NCI-H1436 treated with DMSO at 0.1 percent for 48 hours (cell line): Measurements from ENCODE around the gene CAB39.

Source experiments
- DNase-seq: peaks from one replicate; lab custom pipeline; 2025; lab: John Stamatoyannopoulos, UW

Gene CAB39

GRCh38 chr2:230821261-230821990, 108.8 kb downstream of the CAB39 start:
- DNase-seq, result no peak

- no peak for DNase-seq
Measured at GRCh38 chr2:230821991-230822520, 109.4 kb downstream of the CAB39 start.

DNA sequence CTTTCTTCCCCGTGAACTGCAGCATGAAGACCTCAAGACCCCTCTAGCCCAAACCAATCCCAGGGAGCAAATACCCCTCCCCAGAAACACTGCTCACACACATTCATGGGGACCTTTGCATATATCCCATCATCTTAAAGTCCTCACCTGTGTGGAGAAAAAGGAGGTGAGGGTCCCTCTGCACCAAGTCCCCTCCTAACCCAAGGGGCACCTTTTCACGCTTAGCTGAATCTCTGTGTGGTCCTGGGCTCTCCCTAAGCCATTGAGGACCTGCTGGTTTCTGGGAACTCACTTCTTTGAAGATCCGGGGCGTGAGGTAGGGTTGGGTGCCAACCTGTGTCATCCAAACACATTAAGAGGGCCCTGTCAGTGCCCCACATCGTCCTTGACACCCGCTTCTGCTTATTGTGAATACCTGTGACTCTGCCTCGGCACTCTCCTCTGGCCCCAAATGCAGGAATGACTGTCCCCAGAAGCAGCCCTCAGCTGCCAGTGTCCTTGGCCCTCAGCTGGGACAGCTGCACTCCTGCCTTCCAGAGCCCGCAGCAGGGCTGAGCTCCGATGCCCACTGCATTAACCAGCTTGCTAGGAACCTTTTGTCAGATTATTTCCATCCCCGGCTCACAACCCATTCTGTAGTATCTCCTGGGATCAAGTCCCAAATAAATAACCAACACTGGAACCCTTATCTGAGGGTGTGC, 110.8 kb downstream of the CAB39 start:
- no peak for DNase-seq

DNA sequence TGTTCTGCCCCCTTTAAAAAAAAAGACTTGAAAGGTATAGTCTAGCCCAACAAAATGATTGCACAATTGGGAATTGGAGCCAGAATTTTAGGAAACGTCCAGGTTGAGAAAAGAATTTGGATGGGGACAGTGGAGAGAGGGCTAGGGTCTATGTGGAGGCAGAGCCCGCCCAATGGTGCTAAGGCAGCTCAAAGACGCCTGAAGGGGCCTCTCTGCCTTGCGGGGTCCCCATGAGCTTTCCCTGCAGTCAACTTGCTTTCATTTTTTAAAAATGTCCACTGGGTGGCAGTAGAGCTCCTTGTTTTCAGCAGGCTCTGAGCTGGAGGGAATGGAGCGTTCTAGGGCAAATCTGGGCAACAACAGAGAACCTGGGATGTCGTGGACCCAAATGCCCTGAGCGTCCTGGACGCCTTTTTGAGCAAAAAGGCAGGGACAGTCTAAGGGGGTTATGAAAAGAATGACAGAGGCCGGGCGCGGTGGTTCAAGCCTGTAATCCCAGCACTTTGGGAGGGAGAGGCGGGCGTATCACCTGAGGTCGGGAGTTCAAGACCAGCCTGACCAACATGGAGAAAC, 111.8 kb downstream of the CAB39 start:
- peak; percentile 28 for DNase-seq

DNA sequence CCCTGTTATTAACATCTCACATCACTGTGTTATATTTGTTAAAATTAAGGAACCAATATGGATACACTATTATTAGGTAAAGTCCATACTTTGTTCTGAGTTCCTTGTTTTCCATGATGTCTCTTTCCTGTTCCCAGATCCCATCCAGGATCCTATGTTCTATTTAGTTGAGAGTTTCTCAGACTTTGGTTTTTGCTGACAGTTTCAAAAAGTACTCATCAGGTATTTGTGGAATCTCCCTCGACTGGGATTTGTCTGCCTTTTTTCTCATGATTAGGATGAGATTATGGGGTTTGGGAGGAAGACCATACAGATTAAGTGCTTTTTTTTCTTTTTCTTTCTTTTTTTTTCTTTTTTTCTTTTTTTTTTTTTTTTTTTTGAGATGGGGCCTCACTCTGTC, 112.7 kb downstream of the CAB39 start:
- no peak for DNase-seq

DNA sequence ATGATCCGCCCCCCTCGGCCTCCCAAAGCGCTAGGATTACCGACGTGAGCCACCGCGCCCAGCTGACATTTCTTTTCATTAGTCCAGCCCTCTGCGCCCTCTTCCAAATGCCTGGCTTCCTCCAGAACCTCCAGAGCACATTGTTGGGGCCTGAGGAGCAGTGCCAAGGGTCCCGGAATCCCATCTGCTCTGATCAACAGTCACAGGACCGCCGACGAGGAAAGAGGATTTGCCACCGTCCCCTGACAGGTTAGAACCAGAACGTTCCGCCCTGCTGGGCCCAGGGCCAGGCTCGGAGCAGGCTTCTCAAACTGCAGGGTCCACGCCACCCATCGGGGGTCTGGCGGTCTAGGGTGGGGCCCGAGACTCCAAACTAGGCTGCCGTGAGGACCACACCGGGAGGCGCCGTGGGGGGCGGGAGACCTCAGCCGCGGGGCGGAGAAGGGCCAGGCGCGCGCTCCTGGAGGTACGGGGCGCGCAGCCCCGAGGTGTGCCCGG, 115.2 kb downstream of the CAB39 start:
- no peak for DNase-seq

DNA sequence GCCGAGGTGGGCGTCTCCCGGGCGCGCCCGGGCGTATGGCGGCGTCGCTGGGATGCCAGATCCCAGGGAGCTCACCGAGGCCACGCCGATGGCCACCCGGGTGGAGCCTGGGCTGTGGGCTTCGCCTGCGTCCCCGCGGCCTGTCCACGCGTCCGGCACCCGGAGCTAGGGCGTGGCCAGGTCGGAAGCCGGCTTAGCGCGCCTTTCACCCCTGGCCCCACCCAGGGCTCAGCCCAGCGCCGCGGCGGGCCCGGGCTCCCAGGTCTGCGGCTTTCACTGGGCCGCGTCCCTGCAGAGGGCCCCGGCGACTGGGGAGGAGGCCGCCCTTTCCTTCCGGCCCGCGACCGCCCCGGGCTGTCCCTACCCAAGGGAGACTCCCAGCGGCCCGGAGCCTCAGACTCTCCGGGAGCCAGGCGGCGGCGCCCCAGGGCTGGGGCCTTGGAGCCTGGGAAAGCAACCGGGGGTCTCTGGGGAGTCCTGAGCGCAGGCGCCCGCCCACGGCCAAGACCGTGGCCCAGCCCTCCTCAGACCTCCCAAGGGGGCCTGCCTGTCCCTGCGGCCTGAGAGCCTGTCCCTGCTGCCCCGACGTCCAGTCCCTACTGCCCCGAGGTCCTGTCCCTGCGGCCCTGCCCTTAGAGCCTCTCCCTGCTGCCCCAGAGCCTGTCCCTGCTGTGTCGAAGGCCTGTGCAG, 115.8 kb downstream of the CAB39 start:
- no peak for DNase-seq

GRCh38 chr2:230829293-230829692, 116.7 kb downstream of the CAB39 start:
- no peak for DNase-seq

GRCh38 chr2:230829959-230830358, 117.3 kb downstream of the CAB39 start:
- DNase-seq, result no peak

DNA sequence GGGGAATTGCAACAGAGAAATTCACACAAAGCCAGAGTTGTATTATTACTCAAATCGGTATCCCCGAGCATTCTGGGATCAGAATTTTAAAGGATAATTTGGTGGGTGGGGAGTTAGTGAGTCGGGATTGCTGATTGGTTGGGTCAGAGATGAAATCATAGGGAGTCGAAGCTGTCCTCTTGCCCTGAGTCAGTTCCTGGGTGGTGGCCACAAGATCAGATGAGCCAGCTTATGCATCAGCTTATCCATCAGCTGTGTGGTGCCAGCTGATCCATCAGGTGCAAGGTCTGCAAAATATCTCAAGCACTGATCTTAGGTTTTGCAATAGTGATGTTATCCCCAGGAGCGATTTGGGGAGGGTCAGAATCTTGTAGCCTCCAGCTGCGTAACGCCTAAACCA, 117.8 kb downstream of the CAB39 start:
- no peak for DNase-seq

DNA sequence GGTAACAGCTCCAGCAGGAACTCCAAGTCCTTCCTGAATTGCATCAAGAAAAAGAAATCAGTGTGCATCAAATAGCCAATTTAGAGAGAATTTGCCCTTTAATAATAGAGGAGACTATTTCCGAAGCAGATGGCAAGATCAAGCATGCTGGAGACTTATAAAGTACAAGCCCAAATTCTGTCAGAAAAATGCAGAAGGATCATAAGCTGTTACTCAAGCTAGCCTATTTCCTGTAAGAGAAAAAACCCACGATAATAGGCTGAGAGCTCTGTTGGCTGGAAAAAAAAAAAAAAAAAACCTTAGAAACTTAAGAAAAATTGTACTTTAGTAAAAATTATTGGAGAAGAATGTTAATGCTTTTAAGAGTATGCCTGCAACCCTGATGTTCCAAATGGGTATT, 127.7 kb downstream of the CAB39 start:
- no peak for DNase-seq

- no peak for DNase-seq
Measured at GRCh38 chr2:230842473-230842872, 129.8 kb downstream of the CAB39 start.

GRCh38 chr2:230843132-230843531, 130.5 kb downstream of the CAB39 start:
- no peak for DNase-seq

- no peak for DNase-seq
Measured at GRCh38 chr2:230846360-230846759, 133.7 kb downstream of the CAB39 start.

GRCh38 chr2:230847883-230848388, 135.3 kb downstream of the CAB39 start:
- no peak for DNase-seq

DNA sequence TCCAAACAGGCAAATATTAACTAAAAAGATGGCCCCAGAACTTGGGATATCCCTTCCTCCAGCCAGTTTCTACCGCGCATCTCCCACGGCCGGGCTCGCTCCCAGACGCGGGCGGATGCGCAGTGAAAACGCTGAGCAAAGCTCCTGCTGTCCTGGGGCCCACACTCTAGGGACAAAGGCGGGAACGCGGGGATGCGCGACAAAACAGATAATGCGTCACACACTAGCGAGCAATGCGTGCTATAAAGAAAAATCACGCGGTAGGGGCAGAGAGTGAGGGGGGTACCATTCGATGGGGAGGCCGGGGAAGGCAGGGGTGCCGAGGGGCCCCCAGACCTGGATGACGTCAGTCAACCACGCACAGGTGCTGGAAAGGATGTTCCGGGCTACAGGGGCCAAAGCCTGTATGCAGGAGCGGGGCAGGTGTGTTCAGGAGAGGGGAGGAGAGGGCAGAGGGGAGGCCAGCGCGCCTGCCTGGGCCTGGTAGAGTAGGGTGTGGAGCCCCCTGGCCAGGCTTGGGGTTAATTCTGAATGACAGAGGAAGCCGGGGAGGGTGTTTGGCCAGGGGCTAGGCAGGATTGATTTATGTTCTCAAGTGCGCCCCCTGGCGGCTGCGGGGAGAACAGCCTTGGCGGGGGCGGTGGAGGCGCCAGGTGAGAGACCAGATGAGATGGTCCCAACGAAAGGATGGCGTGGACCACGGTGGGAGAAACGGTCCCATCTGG, 137.2 kb downstream of the CAB39 start:
- no peak for DNase-seq

DNA sequence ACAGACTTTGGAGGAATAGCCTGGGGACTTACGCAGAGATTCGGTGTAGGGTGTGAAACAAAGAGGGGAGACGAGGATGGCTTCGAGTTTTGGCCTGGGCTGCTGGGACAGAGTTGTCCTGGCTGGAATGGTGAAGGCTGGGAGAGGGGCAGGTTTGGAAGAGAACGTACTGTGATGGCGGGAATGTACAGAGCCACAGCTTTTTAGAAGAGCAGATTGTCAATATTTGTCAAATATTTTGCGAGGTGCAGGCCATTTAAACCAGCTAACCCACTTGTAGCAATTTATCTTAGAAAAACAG, 137.7 kb downstream of the CAB39 start:
- no peak for DNase-seq

DNA sequence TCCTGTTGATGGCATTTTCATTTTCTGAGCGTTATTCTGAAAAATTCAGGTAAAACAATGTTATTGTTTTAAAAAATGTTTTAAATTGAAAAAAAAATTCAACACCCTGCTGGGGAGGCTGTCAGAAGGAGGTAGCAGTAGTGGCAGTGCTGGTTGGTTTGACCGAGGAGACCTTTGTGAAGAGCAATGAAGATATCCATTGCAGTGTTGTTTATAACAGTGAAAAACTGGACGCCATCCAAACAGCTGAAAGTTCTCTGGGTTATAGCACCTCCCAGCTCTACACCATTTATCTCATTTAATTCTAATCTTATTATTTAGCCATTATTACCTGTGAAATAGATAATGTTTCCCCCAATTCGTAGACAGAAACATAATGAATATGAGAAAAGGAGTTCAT, 139.5 kb downstream of the CAB39 start:
- DNase-seq, result no peak

DNA sequence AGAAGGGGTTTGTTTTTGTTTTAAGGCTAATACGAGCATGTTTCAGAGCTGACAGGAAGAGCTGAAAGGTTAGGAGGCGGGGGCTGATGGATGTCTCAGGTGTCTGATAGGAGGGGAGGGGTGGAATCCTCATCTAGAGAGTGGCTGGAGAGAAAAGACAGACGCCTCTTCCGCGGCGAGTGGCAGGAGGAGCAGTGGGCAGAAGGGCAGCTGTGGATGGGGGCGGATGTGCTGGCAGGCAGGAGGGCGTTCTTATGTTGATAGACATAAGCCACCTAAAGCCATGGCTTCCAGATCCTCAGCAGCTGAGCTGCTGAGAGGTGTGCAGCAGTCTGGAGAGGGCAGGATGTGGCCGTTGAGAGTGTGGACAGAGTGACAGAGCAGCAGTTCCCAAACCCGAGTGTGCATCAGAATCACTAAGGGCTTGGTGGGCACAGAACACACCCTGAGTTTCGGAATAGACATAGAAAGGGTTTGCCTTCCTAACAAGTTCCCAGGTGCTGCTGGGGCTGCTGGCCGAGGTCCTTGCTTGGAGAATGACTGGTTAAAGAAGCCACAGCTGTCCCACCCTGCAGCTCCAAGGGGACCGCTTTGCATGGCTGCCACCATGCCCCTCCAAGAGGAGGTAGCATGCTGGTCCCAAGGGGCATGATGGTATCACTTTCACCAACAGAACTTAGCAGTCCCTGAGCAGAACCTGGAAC, 149.1 kb downstream of the CAB39 start:
- DNase-seq, result no peak

DNA sequence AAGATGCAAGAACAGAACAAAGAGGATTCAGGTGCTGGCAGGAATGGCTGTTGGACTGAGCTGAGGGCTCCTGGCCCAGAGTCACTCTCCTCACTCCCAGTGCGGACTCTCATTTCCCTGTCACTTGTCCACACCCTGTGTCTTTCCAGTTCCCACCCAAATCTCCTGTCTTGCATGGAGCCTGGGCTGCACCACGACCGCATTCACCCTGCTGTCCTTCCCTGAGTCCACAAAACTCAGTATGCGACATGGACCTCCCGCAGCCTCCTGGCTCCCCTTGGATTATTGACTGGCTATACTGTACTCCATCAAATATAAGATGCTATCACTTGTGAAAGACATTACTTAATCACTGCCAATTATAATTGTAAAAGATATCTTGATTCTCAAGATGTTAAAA, 149.7 kb downstream of the CAB39 start:
- DNase-seq, result no peak

- no peak for DNase-seq
Measured at GRCh38 chr2:230863031-230863430, 150.4 kb downstream of the CAB39 start.
